Right atrium auricular region (tissue), 2 donors: ENCODE data around the gene MTARC1. TPM values are rescaled to one million over a fixed set of nuclear protein-coding genes. Genes with fewer than 3 reads are reported as not detected.

Source experiments
- DNase-seq: peaks from one replicate; pipeline ENCODE4 v3.0.0-alpha.2; 2019; ENCODE audit warnings: low spot score
- H3K27ac ChIP-seq, 2 donors: fragments of 200-600 bp; sonication (generic); 1 replicate in 1 of 2; 2 replicates in 1 of 2; pipeline ENCODE4 v1.5.1; 2016 to 2019
- H3K27me3 ChIP-seq, 2 donors: fragments of 200-600 bp; sonication (generic); one replicate each; pipeline versions ENCODE4 v1.5.1 to v1.6.0; 2017 to 2019
- H3K36me3 ChIP-seq: fragments of 200-600 bp; sonication (generic); one replicate; pipeline ENCODE4 v1.5.1; 2016
- H3K4me1 ChIP-seq, 2 donors: fragments of 200-600 bp; sonication (generic); one replicate each; pipeline versions ENCODE4 v1.5.1 to v1.6.0; 2017 to 2019
- H3K4me3 ChIP-seq, 2 donors: fragments of 200-600 bp; sonication (generic); 1 replicate in 1 of 2; 2 replicates in 1 of 2; pipeline ENCODE4 v1.5.1; 2017 to 2019; ENCODE audit warnings: mild to moderate bottlenecking in 1 of 2, moderate library complexity in 1 of 2
- H3K9me3 ChIP-seq, 2 donors: fragments of 200-600 bp; sonication (generic); one replicate each; pipeline ENCODE4 v1.5.1; 2019
- CTCF ChIP-seq, 2 donors: fragments of 200-600 bp; sonication (generic); IDR thresholded peaks; one replicate each; pipeline ENCODE4 v1.5.1; 2019; ENCODE audit warnings: antibody characterized with exemption in 2 of 2
- total RNA-seq, 2 donors: library from RNA; depleted of rRNA; stranded (reverse); fragments of >200 nt; gene quantifications; one replicate each; pipeline ENCODE4 v1.1.0, GENCODE V29; 2016

MTARC1 gene
- total RNA-seq, 2 donors from 2014 or later: 4.0 to 6.1 TPM

- Histone ChIP-seq H3K4me1 (peaks cover 0 to 35% of the 10 kb centered on the region in 2 donors), H3K27ac (no peak overlapping the region), H3K27me3 (no peaks in the 10 kb centered on the region), H3K36me3 (peaks cover under 1% of the 10 kb centered on the region), H3K4me3 (no peak overlapping the region), H3K9me3 (no peaks in the 10 kb centered on the region)
- TF ChIP-seq CTCF (IDR thresholded peaks at IDR 0.05): no peak
- DNase-seq: peak; percentile 58
Observed at GRCh38 chr1:220788900-220789299, 2.2 kb downstream of the MTARC1 start.

DNA sequence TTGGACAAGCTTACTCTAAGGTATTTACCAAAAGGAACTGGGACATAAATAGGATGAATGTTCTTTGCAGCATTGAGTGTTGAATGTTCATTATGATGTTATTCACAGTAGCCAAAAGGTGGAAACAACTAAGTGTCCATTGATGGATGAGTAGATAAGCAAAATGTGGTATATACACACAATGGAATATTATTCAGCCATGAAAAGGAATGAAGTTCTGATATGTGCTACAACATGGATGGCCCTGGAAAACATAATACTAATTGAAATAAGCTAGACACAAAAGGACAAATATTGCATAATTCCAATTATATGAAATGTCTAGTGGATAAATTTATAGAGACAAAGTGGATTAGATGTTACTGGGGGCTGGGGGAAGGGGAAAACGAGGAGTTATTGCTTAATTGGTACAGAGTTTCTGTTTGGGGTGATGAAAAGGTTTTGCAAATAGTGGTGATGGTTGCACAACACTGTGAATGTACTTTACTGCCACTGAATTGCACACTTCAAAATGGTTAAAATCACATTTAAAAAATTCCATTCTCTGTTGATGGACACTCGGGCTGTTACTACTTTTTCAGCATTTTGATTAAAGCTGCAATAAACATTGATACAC, 2.9 kb downstream of the MTARC1 start:
- no peak for TF ChIP-seq CTCF (IDR thresholded peaks at IDR 0.05)
- H3K4me3 ChIP-seq: no peak overlapping the region
- peak; percentile 47 for DNase-seq
- no peak overlapping the region for H3K27ac ChIP-seq
- peaks cover 0 to 35% of the 10 kb centered on the region in 2 donors for H3K4me1 ChIP-seq
- H3K36me3 ChIP-seq: no peaks in the 10 kb centered on the region
- H3K9me3 ChIP-seq: no peaks in the 10 kb centered on the region
- H3K27me3 ChIP-seq: no peaks in the 10 kb centered on the region

GRCh38 chr1:220791285-220791684, 4.6 kb downstream of the MTARC1 start:
- Histone ChIP-seq H3K9me3 (no peaks in the 10 kb centered on the region), H3K27ac (peak overlapping the region in 1 of 2 donors; percentile 21), H3K4me3 (no peak overlapping the region), H3K4me1 (peaks cover 0 to 28% of the 10 kb centered on the region in 2 donors), H3K36me3 (no peaks in the 10 kb centered on the region), H3K27me3 (no peaks in the 10 kb centered on the region)
- peak; percentile 47 for DNase-seq
- no peak for TF ChIP-seq CTCF (IDR thresholded peaks at IDR 0.05)

- peak; percentile 54 for DNase-seq
- peak overlapping the region; percentile 9 to 21 for H3K27ac ChIP-seq
- H3K27me3 ChIP-seq: no peaks in the 10 kb centered on the region
- peaks cover 0 to 27% of the 10 kb centered on the region in 2 donors for H3K4me1 ChIP-seq
- H3K4me3 ChIP-seq: no peak overlapping the region
- no peaks in the 10 kb centered on the region for H3K9me3 ChIP-seq
- no peak for TF ChIP-seq CTCF (IDR thresholded peaks at IDR 0.05)
- H3K36me3 ChIP-seq: no peaks in the 10 kb centered on the region
Observed at GRCh38 chr1:220791956-220792355, 5.2 kb downstream of the MTARC1 start.

DNA sequence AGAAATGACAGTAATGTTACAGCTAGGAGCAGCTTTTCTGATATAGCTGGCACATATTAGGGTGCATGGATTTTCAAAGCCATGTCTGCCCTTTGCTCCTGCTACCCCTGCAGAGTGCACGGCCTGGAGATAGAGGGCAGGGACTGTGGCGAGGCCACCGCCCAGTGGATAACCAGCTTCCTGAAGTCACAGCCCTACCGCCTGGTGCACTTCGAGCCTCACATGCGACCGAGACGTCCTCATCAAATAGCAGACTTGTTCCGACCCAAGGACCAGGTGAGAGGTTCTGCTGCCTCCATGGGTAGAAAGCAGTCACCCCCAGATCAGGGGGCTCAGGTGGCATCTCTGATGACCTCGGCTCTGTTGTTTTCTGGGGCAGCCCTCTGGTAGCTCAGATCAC, 9.8 kb downstream of the MTARC1 start:
- Histone ChIP-seq H3K36me3 (no peaks in the 10 kb centered on the region), H3K4me3 (no peak overlapping the region), H3K9me3 (no peaks in the 10 kb centered on the region), H3K4me1 (peaks cover 0 to 7% of the 10 kb centered on the region in 2 donors), H3K27me3 (no peaks in the 10 kb centered on the region), H3K27ac (no peak overlapping the region)
- peak; percentile 44 for DNase-seq
- TF ChIP-seq CTCF (IDR thresholded peaks at IDR 0.05): no peak

- Histone ChIP-seq H3K27me3 (no peaks in the 10 kb centered on the region), H3K36me3 (no peaks in the 10 kb centered on the region), H3K4me1 (peaks cover 0 to 2% of the 10 kb centered on the region in 2 donors), H3K27ac (no peak overlapping the region), H3K4me3 (no peak overlapping the region), H3K9me3 (no peaks in the 10 kb centered on the region)
- TF ChIP-seq CTCF (IDR thresholded peaks at IDR 0.05): no peak
- DNase-seq: no peak
Observed at GRCh38 chr1:220797044-220797443, 10.3 kb downstream of the MTARC1 start.
